ENCODE data around the gene STARD13.

STARD13 gene

GRCh38 chr13:33123066-33123859 is 162.3 kb downstream of the STARD13 start:
- no peak for DNase-seq (ENCODE audit: low read depth in 2 of 3, low spot score in 2 of 3)

- DNase-seq (ENCODE audit: low read depth in 2 of 3, low spot score in 2 of 3) = no peak
These were observed 165.6 kb downstream of the STARD13 start for GRCh38 chr13:33119856-33120543.

- no peak for DNase-seq (ENCODE audit: low read depth in 2 of 3, low spot score in 2 of 3)
These were observed 166.4 kb downstream of the STARD13 start for GRCh38 chr13:33119022-33119781.

- no peak for DNase-seq (ENCODE audit: low read depth in 2 of 3, low spot score in 2 of 3)
These were observed 169.1 kb downstream of the STARD13 start for GRCh38 chr13:33116321-33117010.

- no peak for DNase-seq (ENCODE audit: low read depth in 2 of 3, low spot score in 2 of 3)
These were observed 170.3 kb downstream of the STARD13 start for GRCh38 chr13:33115274-33115673.

GRCh38 chr13:33114146-33114545 is 171.4 kb downstream of the STARD13 start:
- no peak for DNase-seq (ENCODE audit: low read depth in 2 of 3, low spot score in 2 of 3)

GRCh38 chr13:33112766-33113165 is 172.8 kb downstream of the STARD13 start:
- no peak for DNase-seq (ENCODE audit: low read depth in 2 of 3, low spot score in 2 of 3)

GRCh38 chr13:33111414-33112110 is 174.0 kb downstream of the STARD13 start:
- DNase-seq (ENCODE audit: low read depth in 2 of 3, low spot score in 2 of 3) = no peak

GRCh38 chr13:33110713-33111413 is 174.7 kb downstream of the STARD13 start:
- no peak for DNase-seq (ENCODE audit: low read depth in 2 of 3, low spot score in 2 of 3)

- DNase-seq (ENCODE audit: low read depth in 2 of 3, low spot score in 2 of 3) = no peak
These were observed 175.2 kb downstream of the STARD13 start for GRCh38 chr13:33110386-33110712.

GRCh38 chr13:33109801-33110200 is 175.8 kb downstream of the STARD13 start:
- no peak for DNase-seq (ENCODE audit: low read depth in 2 of 3, low spot score in 2 of 3)

- no peak for DNase-seq (ENCODE audit: low read depth in 2 of 3, low spot score in 2 of 3)
These were observed 176.3 kb downstream of the STARD13 start for GRCh38 chr13:33109271-33109697.

GRCh38 chr13:33108620-33109019 is 176.9 kb downstream of the STARD13 start:
- DNase-seq (ENCODE audit: low read depth in 2 of 3, low spot score in 2 of 3) = no peak

GRCh38 chr13:33107361-33107760 is 178.2 kb downstream of the STARD13 start:
- DNase-seq (ENCODE audit: low read depth in 2 of 3, low spot score in 2 of 3) = no peak

GRCh38 chr13:33106656-33107360 is 178.7 kb downstream of the STARD13 start:
- DNase-seq (ENCODE audit: low read depth in 2 of 3, low spot score in 2 of 3) = no peak

GRCh38 chr13:33105387-33106005 is 180.1 kb downstream of the STARD13 start:
- DNase-seq (ENCODE audit: low read depth in 2 of 3, low spot score in 2 of 3) = no peak

GRCh38 chr13:33103457-33103856 is 182.1 kb downstream of the STARD13 start:
- no peak for DNase-seq (ENCODE audit: low read depth in 2 of 3, low spot score in 2 of 3)

- DNase-seq (ENCODE audit: low read depth in 2 of 3, low spot score in 2 of 3) = no peak
These were observed 183.7 kb downstream of the STARD13 start for GRCh38 chr13:33101835-33102234.

- DNase-seq (ENCODE audit: low read depth in 2 of 3, low spot score in 2 of 3) = no peak
These were observed 184.7 kb downstream of the STARD13 start for GRCh38 chr13:33100886-33101285.

Data from activated CD8-positive, alpha-beta memory T cell treated with anti-CD3 and anti-CD28 coated beads for 48 hours (primary cell).